K562 (cell line): ENCODE measurements around the gene TSEN34.

ENCODE experiments used
- CBX8 ChIP-seq: fragments of 200-600 bp; sonication (generic); IDR thresholded peaks from 2 replicates; pipeline ENCODE4 v1.6.1; 2012; ENCODE audit warnings: borderline replicate concordance, mixed run types, low read depth, mild to moderate bottlenecking, moderate library complexity, mixed read lengths, low read length, control low read depth, inconsistent platforms; ENCODE audit not compliant: poor library complexity, severe bottlenecking; ENCODE audit errors: extremely low read depth
- E2F6 ChIP-seq, 2 experiments: IDR thresholded peaks; 2 replicates each; pipeline ENCODE4 v1.6.1; 2011; ENCODE audit warnings: borderline replicate concordance in 1 of 2, control low read depth in 1 of 2, low read depth in 1 of 2, low read length in 1 of 2, mild to moderate bottlenecking in 1 of 2, mixed read lengths in 1 of 2, moderate library complexity in 1 of 2; ENCODE audit not compliant: insufficient read depth in 1 of 2, insufficient read length in 1 of 2, poor library complexity in 1 of 2, severe bottlenecking in 1 of 2; ENCODE audit errors: extremely low read depth in 1 of 2
- JUND ChIP-seq, 2 experiments: IDR thresholded peaks; 2 replicates in 1 of 2; 3 replicates in 1 of 2; pipeline ENCODE4 v1.6.1; 2011; ENCODE audit warnings: borderline replicate concordance in 2 of 2, low read depth in 2 of 2, low read length in 2 of 2, improper control_type of control experiment in 1 of 2, missing biosample characterization in 1 of 2, missing genetic modification characterization in 1 of 2, missing genetic modification reagents in 1 of 2
- MYC ChIP-seq, 2 experiments: fragments of 250-450 bp in 1 of 2; sonication (Bioruptor Pico) in 1 of 2; IDR thresholded peaks; 2 replicates each; pipeline versions ENCODE4 v1.5.1 to v1.6.1; 2012 to 2021; ENCODE audit warnings: low read depth in 2 of 2, borderline replicate concordance in 1 of 2, improper control_type of control experiment in 1 of 2, low read length in 1 of 2, mild to moderate bottlenecking in 1 of 2, moderate library complexity in 1 of 2
- POLR2A ChIP-seq: fragments of 450-650 bp; conservative IDR thresholded peaks from 2 replicates; pipeline ENCODE4 v1.6.1; 2016
- POLR2AphosphoS2 ChIP-seq: IDR thresholded peaks from 2 replicates; pipeline ENCODE4 v1.6.1; 2012; ENCODE audit warnings: low read length, improper control_type of control experiment
- SMAD1 ChIP-seq: fragments of 150-350 bp; IDR thresholded peaks from 2 replicates; pipeline ENCODE4 v1.6.1; 2014; ENCODE audit warnings: low read length, low read depth; ENCODE audit not compliant: partially characterized antibody
- TF ChIP-seq, protein P1 (sequence below), 3 experiments: IDR thresholded peaks in 2 of 3; conservative IDR thresholded peaks in 1 of 3; 2 replicates each; pipeline ENCODE4 v1.5.1; 2011 to 2012; ENCODE audit warnings: low read length in 3 of 3, mild to moderate bottlenecking in 3 of 3, control low read depth in 2 of 3, improper control_type of control experiment in 1 of 3, inconsistent platforms in 1 of 3, low read depth in 1 of 3, mixed read lengths in 1 of 3, moderate library complexity in 1 of 3; ENCODE audit not compliant: insufficient read depth in 2 of 3

DNA sequence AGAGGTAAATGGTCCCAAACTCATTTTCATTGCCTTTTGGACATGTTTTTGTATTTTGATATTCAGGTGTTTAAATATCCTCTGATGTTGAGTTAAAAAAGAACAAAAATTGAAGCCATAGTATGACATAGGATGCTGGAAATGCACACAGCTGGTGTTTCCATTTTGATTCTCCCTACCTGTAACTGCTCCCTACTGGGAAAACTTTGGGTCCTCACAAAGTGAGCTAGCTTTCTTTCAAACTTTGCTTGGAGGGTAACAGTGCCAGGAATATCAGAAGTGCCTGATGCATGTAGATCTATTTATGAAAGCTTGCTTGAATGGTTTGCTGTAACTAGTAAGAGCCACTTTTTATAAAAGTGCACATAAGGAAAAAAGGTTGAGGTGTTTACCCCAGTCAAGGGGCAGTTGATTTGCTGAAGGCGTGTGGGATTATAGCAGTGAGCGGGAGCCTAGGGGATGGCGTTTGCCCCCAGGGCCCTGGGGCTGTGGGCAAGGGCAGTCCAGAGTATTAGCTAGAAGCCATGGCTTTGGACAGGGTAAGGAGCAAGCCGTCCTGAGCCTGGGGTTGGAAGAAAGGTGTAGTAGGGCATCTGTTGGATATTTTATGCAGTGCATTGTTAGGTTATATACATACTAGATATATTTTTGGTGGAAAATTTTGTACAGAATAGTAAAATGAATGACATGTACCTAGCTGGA is 13.8 kb downstream of the TSEN34 start:
- TF ChIP-seq MYC (IDR thresholded peaks at IDR 0.05; ENCODE audit: low read depth, low read length) (no peak), MYC (CRISPR knock-in tag; IDR thresholded peaks at IDR 0.05; ENCODE audit: borderline replicate concordance, low read depth) (no peak), POLR2A (no peak), POLR2AphosphoS2 (no peak), E2F6 (IDR thresholded peaks at IDR 0.05; ENCODE audit: borderline replicate concordance in 1 of 2, extremely low read depth in 1 of 2, insufficient read depth in 1 of 2, insufficient read length in 1 of 2, low read depth in 1 of 2, low read length in 1 of 2, poor library complexity in 1 of 2, severe bottlenecking in 1 of 2) (no peak), JUND (IDR thresholded peaks at IDR 0.05; ENCODE audit: borderline replicate concordance, low read depth, low read length) (no peak), JUND (tag; IDR thresholded peaks at IDR 0.05; ENCODE audit: borderline replicate concordance, low read depth, low read length) (no peak), CBX8 (no peak), SMAD1 (no peak)
- TF ChIP-seq, protein P1, sequence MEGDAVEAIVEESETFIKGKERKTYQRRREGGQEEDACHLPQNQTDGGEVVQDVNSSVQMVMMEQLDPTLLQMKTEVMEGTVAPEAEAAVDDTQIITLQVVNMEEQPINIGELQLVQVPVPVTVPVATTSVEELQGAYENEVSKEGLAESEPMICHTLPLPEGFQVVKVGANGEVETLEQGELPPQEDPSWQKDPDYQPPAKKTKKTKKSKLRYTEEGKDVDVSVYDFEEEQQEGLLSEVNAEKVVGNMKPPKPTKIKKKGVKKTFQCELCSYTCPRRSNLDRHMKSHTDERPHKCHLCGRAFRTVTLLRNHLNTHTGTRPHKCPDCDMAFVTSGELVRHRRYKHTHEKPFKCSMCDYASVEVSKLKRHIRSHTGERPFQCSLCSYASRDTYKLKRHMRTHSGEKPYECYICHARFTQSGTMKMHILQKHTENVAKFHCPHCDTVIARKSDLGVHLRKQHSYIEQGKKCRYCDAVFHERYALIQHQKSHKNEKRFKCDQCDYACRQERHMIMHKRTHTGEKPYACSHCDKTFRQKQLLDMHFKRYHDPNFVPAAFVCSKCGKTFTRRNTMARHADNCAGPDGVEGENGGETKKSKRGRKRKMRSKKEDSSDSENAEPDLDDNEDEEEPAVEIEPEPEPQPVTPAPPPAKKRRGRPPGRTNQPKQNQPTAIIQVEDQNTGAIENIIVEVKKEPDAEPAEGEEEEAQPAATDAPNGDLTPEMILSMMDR (IDR thresholded peaks at IDR 0.05 in 2 of 3, conservative IDR thresholded peaks at IDR 0.05 in 1 of 3; ENCODE audit: insufficient read depth in 2 of 3, low read depth in 1 of 3, low read length in 3 of 3), result no peak
